Measurements from ENCODE around the gene TARBP1. TPM values are rescaled to one million over a fixed set of nuclear protein-coding genes. Genes with fewer than 3 reads are reported as not detected.
"Not testable (repeated sequence)": the region's sequence is repeated elsewhere in the genome, so short reads cannot be mapped to it uniquely, and the experiment has no call there.

The TARBP1 gene
- total RNA-seq, 1 donor from 2014 or later: 59.9 TPM

DNA sequence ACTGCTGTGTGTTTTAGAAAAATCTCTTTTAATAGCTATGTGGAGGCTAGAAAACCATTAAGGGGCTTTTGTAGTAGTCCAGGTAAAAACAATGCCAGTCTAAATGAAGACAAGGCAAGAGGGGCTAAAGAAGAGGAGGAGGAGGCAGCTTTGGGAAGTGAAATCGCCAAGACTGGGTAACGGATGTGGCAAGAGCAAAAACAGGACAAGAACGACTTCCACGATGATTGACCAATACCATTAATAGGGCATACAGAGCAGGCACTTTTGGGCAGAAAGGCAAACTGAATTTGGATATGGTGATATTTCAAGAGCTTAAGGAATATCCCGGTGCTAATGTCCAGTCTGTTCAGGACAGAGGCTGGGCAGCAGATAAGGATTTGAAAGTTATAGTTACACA lies 83.7 kb downstream of the TARBP1 start:
- DNase-seq (ENCODE audit: low spot score): no peak

DNA sequence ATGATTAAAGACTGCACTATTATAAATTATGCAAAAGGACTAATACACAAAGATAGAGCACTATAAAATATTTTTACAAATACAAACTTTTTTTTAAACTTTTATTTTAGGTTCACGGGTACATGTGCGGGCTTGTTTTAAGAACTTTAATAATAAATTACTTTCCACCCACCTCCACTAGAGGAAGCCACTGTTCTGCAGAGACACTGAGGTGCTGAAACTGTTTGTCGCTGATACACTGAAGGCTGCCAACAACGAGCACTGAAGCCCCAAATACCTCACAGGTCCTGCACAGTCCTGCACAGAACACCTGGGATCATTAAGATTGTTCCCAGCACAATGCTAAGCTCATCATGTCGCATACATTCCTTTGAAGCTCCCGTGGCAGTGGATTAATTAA lies 85.8 kb downstream of the TARBP1 start:
- no peak for DNase-seq (ENCODE audit: low spot score)

DNA sequence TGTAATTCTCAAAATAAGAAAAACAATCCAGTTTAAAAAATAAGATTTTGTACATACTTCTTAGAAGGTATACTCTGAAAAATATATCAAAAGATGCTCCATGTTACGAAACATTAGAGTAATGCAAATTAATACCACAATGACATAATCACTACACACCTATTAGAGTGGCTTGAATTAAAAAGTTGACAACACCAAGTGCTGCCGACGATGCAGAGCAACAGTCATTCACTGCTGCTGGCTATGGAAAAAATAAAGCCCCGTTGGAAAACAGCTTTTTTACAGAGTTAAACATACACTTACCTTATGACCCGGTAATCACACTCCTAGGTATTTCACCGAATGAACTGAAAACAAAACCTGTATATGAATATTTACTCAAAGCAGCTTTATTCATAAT lies 90.9 kb downstream of the TARBP1 start:
- no peak for DNase-seq (ENCODE audit: low spot score)

DNA sequence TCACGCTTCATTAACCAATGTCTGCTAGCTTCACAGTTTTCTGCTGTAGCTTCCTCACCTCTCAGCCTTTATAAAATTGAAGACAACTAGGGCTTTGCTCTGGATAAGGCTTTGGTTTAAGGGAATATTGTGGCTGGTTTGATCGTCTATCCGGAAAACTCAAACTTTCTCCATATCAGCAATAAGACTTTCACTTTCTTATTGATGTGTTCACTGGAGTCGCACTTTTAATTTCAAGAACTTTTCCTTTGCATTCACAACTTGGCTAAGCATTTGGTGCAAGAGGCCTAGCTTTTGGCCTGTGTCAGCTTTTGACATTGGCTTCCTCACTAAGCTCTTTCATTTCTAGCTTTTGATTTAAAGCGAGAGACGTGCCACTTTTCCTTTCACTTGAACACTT lies 92.9 kb downstream of the TARBP1 start:
- no peak for DNase-seq (ENCODE audit: low spot score)

DNA sequence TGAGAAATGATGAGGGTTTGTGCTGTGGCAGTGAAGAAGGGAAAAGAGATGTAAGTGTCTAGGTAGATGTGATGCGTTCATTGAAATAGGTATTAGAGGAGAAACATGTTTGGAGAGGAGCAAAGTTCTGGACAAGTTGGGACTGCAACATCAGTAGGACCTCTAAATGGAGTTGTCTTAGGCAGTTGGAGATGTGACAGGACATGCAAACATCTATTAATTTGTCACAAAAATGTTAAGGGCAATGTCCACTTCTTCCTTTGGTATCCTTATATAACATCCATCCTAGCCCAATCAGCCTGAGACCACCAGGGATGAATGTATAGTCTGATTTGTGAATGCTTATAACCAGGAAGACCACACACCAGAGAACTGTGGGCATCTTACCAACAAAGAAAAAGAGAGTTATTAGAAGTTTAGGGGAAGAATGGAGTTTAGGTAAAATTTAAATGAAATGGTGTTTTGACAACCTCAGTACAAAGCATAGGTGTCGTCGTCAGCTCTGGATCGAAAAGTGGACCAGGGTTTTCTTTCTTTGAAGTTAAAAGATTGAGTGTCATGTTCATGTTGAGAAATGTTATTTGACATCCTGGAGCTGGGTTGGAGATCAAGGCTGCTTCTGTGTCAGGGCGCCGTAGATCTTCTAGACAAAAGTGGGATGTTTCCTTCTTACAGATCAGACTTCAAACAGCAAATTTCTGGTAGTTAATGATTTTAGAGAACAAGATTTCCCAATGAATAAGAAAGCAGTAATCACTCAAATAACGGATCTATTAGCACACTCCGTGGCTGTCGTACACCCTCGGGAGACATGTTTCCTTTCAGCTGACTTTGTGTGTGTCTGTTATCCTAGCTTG lies 97.1 kb downstream of the TARBP1 start:
- DNase-seq (ENCODE audit: low spot score): no peak

DNA sequence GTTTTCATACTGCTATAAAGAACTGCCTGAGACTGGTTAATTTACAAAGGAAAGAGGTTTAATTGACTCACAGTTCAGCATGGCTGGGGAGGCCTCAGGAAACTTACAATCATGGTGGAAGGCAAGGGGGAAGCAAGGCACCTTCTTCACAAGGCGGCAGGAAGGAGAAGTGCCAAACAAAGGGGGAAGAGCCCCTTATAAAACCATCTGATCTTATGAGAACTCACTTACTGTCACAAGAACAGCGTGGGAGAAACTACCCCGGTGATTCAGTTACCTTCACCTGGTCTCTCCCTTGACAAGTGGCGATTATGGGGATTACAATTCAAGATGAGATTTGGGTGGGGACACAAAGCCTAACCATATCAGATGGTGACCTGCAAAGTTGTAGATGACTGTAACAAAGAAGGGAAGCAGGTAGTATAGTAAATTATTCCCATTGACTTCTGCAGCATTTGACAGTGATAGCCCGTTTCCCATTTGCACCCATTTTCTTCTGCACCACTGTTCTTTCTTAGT lies 99.3 kb downstream of the TARBP1 start:
- DNase-seq (ENCODE audit: low spot score): not testable (repeated sequence)

DNA sequence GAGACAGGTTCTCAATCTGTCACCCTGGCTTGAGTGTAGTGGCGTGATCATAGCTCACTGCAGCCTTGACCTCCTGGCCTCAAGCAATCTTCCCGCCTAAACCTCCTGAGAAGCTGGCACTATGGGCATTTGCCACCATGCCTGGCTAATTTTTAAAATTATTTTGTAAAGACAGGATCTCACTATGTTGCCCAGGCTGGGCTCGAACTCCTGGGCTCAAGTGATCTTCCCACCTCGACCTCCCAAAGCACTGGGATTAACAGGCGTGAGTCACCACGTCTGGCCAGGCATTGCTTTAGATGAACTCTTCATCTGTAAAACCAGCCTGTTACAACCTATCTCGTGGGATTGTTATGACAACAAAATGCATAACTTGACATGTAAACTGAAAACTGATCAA lies 103.3 kb downstream of the TARBP1 start:
- no peak for DNase-seq (ENCODE audit: low spot score)

DNA sequence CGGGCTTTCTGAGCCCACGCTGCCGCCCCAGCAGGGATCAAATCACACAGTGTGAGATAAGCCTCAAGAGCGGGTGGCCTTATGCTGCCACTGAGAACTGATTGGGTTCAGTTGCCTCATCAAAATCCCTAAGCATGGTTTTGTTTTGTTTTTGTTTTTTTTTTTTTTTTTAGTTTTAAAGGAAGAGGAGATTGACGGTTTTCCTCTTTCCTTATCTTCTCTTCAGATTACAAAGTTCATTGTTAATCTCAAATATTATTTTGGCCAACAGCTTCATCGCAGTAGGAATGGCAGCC lies 105.1 kb downstream of the TARBP1 start:
- DNase-seq (ENCODE audit: low spot score): no peak

DNA sequence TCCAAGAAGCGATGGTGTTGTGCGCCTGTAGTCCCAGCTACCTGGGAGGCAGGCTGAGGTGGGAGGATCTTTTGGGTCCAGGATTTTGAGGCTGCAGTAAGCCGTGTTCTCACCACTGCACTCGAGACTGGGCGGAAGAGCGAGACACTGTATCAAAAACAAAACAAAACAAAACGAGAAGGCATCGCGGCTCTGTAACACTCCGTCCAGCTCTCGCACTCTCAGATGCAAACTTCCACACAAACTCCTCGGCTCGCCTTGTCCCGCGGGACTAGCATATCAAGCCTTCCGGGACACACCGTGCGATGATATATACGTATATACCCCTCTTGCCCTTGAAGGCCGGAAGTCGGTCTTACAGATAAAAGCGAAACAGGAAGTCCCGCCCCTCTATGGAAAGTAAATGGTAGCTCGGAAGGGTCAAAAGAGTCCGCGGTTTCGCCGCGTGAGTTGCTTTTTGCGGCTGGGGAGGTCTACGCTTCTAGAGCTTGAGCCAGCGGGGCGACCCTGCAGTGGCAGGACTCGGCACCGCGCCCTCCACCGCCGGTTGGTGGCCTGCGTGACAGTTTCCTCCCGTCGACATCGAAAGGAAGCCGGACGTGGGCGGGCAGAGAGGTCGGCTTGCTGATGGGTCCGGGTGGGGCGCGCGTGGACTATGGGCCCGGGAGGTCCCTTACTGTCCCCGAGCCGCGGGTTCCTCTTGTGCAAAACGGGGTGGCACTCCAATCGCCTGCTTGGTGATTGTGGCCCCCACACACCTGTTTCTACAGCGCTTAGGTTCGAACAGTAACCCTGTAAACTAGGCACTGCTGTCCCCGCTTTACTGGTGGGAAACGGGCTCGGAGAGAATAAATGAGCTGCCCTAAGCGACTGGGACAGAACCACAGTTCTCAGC lies 105.7 kb downstream of the TARBP1 start, which contains the start of gene COA6:
COA6 (plus strand) TSS at position 393 of the 895 bp plus-strand sequence; CDS start at position 404, 11 bp downstream.
- peak; percentile 91 for DNase-seq (ENCODE audit: low spot score)

DNA sequence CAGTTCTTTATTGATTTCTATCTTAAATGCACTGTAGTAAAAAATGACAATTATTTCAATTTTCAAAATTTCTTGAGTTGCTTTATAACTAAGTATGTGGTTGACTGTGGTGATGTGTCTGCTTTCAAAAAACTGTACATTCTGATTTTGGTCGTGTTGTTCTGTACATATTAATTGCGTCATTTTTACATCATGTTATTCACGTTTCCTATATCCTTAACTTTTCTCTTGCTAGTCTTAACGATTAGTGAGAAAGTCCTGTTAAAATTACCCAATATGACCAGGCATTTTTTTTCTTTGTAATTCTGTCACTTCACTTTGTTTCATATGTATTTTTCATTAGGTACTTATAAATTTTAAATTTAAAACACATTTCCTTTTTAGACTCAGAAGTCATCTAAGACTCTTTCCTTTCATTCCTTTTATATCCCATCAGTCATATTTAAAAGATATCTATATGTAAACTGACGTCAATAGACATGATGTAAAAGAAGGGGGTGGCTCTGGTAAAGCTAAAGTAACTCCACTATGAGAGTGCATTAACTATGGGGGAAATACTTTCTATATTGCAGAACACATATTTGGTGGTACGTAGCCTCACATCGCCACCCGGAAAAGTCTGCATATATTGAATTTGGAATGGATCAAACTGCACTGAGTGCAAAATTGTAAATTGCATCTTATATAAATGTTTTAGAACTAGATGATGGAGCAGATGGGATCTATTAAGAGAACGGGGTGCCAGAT lies 106.8 kb downstream of the TARBP1 start:
- no peak for DNase-seq (ENCODE audit: low spot score)

DNA sequence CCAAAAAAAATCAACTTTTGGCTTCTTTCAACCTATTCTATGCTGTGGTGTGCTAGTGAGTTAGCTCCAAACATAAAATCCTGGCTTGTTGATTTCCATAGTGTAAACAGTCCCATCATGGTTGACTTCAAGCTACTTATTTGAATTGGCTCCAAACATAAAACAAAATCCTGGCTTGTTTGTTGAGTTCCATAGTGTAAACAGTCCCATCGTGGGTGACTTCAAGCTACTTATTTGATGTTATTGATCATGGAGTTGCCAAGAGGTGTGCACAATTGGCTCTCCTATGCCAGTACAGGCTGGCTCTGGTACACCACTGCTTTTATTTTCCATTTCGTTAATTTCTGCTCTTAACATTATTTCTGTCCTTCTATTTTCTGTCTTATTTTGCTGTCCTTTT lies 107.6 kb downstream of the TARBP1 start:
- DNase-seq (ENCODE audit: low spot score): no peak

DNA sequence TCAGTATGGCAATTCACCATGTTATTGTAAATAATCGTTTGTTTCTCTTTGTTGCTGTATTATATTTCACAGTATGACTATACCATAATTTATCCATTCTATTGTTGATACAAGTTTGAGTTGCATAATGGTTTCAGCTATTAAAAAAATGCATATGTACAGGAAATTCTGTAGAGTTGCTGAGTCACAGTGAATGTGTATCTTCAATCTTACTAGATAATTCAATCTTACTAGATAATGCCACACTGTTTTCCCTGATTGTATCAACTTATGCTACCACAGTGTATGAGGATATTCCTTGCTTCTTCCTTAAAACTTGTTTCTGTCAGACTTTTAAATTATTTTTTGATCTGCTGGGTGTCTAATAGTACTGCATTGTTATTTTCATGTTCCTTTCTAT lies 109.2 kb downstream of the TARBP1 start:
- DNase-seq (ENCODE audit: low spot score): no peak

DNA sequence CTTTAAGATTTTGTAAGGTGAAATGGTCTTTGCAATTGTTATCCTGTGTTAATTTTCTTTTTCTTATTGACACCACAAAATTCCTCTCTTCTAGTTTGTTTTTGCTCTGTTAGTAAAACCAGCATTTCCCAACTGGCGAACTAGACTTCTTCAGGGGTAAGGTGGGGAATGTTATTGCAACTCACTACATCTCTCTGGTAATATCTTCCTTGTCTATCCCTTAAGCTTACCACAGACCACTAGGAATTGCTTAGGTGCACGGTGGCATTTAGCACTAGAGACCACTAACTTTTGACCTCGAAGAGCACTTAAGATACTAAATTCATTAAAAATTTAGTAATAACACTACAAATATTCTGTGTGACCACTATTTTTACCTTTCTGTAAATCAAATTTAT lies 109.9 kb downstream of the TARBP1 start:
- DNase-seq (ENCODE audit: low spot score): no peak

DNA sequence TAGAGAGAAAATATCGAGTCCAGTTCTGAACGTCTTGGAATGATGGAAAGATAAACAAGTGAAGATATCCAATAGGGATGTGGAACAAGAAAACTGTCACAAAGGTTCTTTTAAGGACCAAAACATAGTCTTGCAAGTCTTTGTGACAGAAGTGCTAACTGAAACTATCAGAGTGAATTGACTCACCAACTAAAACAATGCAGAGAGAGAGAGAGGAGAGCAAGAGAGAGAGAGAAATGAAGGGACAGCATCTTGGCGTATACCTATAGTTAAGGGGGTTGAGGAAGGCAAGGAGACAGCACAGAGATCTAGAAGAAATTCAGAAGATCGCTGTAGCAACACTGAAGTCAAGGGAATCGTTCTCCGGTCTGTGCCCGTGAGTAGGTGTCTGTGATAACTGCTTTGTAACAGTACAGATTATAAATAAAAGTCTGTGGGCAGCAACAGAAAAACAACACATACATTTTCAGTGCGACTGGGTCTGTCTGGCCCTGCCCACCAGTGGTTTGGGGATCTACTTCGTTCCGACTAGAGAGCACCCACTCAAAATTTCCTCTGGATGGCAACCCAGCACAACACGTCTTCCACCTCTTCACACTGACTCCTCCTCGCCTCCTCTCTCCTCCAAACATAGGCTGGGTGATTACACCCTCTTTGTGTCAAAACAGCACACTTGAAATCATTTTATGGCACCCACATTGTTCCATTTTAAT lies 110.5 kb downstream of the TARBP1 start:
- DNase-seq (ENCODE audit: low spot score): no peak

DNA sequence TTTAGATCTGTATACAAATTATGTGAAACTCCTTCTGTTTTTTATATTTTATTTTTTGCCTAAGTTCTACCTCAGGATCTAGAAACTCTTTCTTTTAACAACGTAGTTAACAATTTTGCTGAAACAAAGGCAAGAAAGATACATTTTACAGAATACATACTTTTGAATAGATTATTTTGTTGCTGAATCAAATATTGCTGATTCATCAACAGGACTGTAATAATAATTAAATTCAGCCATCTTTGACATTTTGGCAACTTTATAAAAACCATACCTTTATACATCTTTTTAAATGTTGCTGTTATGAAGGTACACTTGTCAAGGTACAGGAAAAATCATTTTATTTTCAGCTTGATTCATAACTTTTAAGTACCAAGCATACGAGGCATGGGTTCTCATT lies 116.4 kb downstream of the TARBP1 start:
- DNase-seq (ENCODE audit: low spot score): no peak

DNA sequence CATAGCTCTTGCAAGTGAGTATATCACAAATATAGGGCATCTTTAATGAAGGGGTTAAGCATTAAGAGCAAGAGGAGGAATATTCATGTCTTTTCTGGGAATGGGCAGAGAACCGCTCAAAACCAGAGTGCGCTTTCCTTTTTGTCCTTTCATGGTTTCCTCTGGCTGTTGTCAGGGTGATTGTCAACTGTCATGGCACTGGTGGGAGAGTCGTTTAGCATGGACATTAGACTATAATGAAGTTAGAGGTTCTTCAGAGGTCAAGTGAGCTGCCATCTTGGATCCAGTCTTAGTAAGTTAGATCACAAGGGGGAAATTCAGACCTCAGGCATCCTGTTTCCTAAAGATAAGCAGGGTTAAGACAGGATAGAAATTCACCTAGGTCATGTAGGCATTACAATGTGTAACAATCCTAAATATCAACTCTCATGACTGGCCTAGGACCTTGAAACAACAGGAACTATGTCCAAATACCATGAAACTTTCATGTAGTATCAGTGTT lies 117.8 kb downstream of the TARBP1 start:
- DNase-seq (ENCODE audit: low spot score): no peak

DNA sequence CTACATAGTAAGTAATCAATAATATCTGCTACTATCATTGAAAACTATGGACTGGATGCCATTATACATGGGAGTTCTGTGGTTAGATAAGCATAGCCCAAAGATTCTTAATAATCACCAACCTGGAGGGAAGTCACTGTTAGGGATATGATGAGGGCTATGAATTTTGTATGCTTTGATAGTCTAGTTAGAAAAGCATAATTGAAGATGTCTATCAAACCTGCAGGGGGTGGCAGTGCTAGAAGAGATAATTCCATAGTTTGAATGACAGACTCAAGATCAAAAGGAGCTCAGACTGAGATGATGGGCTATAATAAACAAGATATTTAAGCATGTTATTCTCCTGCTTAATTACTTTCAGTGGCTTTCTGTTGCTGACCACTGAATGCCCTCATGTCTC lies 121.1 kb downstream of the TARBP1 start:
- DNase-seq (ENCODE audit: low spot score): no peak

DNA sequence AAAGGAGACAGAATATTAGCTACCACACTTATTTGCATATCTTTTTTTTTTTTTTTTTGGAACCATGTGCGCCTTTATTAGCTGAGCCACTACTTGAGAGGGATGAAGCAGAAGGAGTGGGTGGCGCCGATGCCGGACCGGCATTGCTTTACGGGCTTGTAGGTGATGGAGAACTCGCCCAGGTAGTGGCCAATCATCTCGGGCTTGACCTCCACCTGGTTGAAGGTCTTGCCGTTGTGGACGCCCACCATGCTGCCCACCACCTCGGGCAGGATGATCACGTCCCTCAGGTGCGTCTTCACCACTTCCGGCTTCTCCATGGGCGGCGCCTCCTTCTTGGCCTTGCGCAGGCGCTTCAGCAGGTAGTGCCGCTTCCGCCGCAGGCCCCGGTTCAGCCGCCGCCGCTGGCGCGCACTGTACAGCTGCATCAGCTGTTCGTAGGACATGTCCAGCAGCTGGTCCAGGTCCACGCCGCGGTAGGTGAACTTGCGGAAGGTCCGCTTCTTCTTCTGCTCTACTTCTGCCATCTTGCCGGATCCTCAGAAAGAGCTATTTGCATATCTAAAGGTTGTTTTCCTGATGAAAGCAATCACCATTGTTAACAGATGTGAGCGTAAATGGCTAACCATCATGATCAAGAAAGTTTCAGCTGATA lies 122.2 kb downstream of the TARBP1 start:
- peak; percentile 48 for DNase-seq (ENCODE audit: low spot score)

DNA sequence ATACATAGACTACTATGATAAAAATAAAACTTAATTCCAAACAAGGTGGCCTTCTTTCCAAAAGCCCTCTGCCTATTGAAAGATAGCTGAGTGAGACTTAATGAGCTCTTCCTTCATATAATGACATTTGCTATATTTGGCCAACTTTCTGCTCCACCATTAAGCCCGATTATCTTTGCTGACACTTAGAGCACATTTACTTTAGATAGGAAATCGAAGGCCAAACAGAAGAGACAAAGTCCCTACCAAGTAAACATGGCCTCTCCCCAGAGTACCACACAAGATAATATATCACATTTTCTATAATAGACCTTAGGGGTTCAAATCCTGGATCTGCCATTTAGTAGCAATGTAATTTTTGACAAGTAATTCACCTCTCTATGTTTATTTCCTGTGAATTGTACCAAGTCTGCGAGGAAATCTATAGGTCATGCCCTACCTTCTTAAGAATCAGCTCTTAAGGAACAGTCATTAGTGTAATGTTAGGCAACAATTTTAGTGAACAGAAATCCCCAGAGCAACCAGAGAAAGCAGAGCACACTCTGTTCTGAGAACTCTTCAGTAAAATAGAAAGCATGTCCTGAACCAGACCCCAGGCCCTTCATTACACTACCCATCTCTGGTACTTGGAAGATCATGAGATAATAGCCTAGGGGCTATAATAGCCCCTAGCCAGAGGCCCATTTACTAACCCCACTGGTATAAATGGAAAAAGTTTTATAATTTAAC lies 123.0 kb downstream of the TARBP1 start:
- DNase-seq (ENCODE audit: low spot score): no peak

DNA sequence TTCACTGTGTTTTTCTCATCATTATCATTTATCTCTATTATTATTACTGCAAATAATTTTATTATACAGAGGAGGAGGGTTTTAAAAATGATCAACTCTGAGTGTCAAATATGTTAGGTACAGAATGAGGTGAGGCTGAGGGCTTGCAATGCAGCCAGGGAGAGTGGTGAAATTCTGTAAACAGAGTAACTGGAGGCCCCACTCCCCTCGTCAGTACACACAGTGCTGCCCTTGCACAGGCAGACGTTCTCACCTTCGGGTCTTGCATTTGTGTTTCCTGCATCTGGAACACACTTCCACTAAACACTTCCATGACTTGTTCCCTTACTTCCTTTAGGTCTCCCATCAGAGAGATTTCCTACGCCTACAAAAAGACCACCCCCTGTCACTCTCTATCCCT lies 130.0 kb downstream of the TARBP1 start:
- DNase-seq (ENCODE audit: low spot score): no peak

All from ureter (tissue), 1 donor.